Stimulated activated naive CD8-positive, alpha-beta T cell treated with anti-CD3 and anti-CD28 coated beads, Interleukin-15, Interleukin-2, amounts not matched to agents 100 ng/mL and 50 ng/mL, for 24 hours (primary cell): Measurements from ENCODE around the gene GNAI1.

Experiments used
- H3K27ac Mint-ChIP-seq: one replicate; pipeline ENCODE4 v1.8.0; 2021; ENCODE audit warnings: mild to moderate bottlenecking, mixed read lengths
- H3K27me3 Mint-ChIP-seq: one replicate; pipeline ENCODE4 v1.8.0; 2021; ENCODE audit warnings: mixed read lengths
- H3K36me3 Mint-ChIP-seq: one replicate; pipeline ENCODE4 v1.8.0; 2021; ENCODE audit warnings: low read depth, mixed read lengths
- H3K4me1 Mint-ChIP-seq: one replicate; pipeline ENCODE4 v1.8.0; 2021; ENCODE audit warnings: low read depth, mixed read lengths
- H3K4me3 Mint-ChIP-seq: one replicate; pipeline ENCODE4 v1.8.0; 2021; ENCODE audit warnings: mild to moderate bottlenecking, mixed read lengths
- H3K9me3 Mint-ChIP-seq: one replicate; pipeline ENCODE4 v1.8.0; 2021; ENCODE audit warnings: mixed read lengths

The GNAI1 gene

GRCh38 chr7:80260606-80261005, 126.0 kb downstream of the GNAI1 start:
- no peak overlapping the region for H3K27ac Mint-ChIP-seq
- no peaks in the 10 kb centered on the region for H3K36me3 Mint-ChIP-seq
- peaks cover 7% of the 10 kb centered on the region for H3K9me3 Mint-ChIP-seq
- no peaks in the 10 kb centered on the region for H3K27me3 Mint-ChIP-seq
- no peak overlapping the region for H3K4me3 Mint-ChIP-seq
- no peaks in the 10 kb centered on the region for H3K4me1 Mint-ChIP-seq

- H3K4me1 Mint-ChIP-seq = no peaks in the 10 kb centered on the region
- no peak overlapping the region for H3K4me3 Mint-ChIP-seq
- peaks cover 7% of the 10 kb centered on the region for H3K9me3 Mint-ChIP-seq
- no peak overlapping the region for H3K27ac Mint-ChIP-seq
- no peaks in the 10 kb centered on the region for H3K36me3 Mint-ChIP-seq
- no peaks in the 10 kb centered on the region for H3K27me3 Mint-ChIP-seq
These were observed 128.7 kb downstream of the GNAI1 start for GRCh38 chr7:80263333-80263732.

GRCh38 chr7:80263821-80264220, 129.2 kb downstream of the GNAI1 start:
- Mint-ChIP-seq H3K4me3 (no peak overlapping the region), H3K36me3 (no peaks in the 10 kb centered on the region), H3K27me3 (no peaks in the 10 kb centered on the region), H3K9me3 (peaks cover 7% of the 10 kb centered on the region), H3K4me1 (no peaks in the 10 kb centered on the region), H3K27ac (no peak overlapping the region)

GRCh38 chr7:80264769-80265495, 130.3 kb downstream of the GNAI1 start:
- no peaks in the 10 kb centered on the region for H3K27me3 Mint-ChIP-seq
- no peak overlapping the region for H3K4me3 Mint-ChIP-seq
- H3K27ac Mint-ChIP-seq = no peak overlapping the region
- no peaks in the 10 kb centered on the region for H3K36me3 Mint-ChIP-seq
- H3K9me3 Mint-ChIP-seq = no peaks in the 10 kb centered on the region
- H3K4me1 Mint-ChIP-seq = no peaks in the 10 kb centered on the region

GRCh38 chr7:80272560-80273239, 138.1 kb downstream of the GNAI1 start:
- Mint-ChIP-seq H3K36me3 (no peaks in the 10 kb centered on the region), H3K27ac (no peak overlapping the region), H3K4me3 (no peak overlapping the region), H3K9me3 (no peaks in the 10 kb centered on the region), H3K4me1 (no peaks in the 10 kb centered on the region), H3K27me3 (no peaks in the 10 kb centered on the region)

- Mint-ChIP-seq H3K36me3 (no peaks in the 10 kb centered on the region), H3K27me3 (no peaks in the 10 kb centered on the region), H3K27ac (no peak overlapping the region), H3K4me3 (no peak overlapping the region), H3K9me3 (no peaks in the 10 kb centered on the region), H3K4me1 (no peaks in the 10 kb centered on the region)
These were observed 138.7 kb downstream of the GNAI1 start for GRCh38 chr7:80273327-80273726.

GRCh38 chr7:80275192-80275605, 140.6 kb downstream of the GNAI1 start:
- Mint-ChIP-seq H3K27me3 (no peaks in the 10 kb centered on the region), H3K27ac (no peak overlapping the region), H3K4me3 (no peak overlapping the region), H3K36me3 (no peaks in the 10 kb centered on the region), H3K9me3 (no peaks in the 10 kb centered on the region), H3K4me1 (no peaks in the 10 kb centered on the region)
